ENCODE measurements around the gene LIN52. TPM values are rescaled to one million over a fixed set of nuclear protein-coding genes. Genes with fewer than 3 reads are reported as not detected.

Gene LIN52
- total RNA-seq, 1 donor: 11.2 TPM

GRCh38 chr14:74243051-74243450 is 158.3 kb downstream of the LIN52 start:
- no peak overlapping the region for H3K4me3 ChIP-seq (ENCODE audit: low read depth, low read length)
- no peak for TF ChIP-seq CTCF (IDR thresholded peaks at IDR 0.05; ENCODE audit: insufficient read depth, low read depth, low read length)
- DNase-seq (ENCODE audit: low read depth): no peak

- DNase-seq (ENCODE audit: low read depth): no peak
- H3K4me3 ChIP-seq (ENCODE audit: low read depth, low read length): no peak overlapping the region
Observed at GRCh38 chr14:74244115-74244514, 159.4 kb downstream of the LIN52 start.

GRCh38 chr14:74245292-74245691 is 160.5 kb downstream of the LIN52 start:
- TF ChIP-seq CTCF (IDR thresholded peaks at IDR 0.05; ENCODE audit: insufficient read depth, low read depth, low read length): no peak
- DNase-seq (ENCODE audit: low read depth): no peak
- H3K4me3 ChIP-seq (ENCODE audit: low read depth, low read length): no peak overlapping the region

More at GRCh38 chr14:74244115-74244514, 159.4 kb downstream of the LIN52 start:
- TF ChIP-seq CTCF (IDR thresholded peaks at IDR 0.05; ENCODE audit: insufficient read depth, low read depth, low read length): no peak

GRCh38 chr14:74246542-74246941 is 161.8 kb downstream of the LIN52 start:
- no peak for TF ChIP-seq CTCF (IDR thresholded peaks at IDR 0.05; ENCODE audit: insufficient read depth, low read depth, low read length)
- DNase-seq (ENCODE audit: low read depth): no peak
- H3K4me3 ChIP-seq (ENCODE audit: low read depth, low read length): no peak overlapping the region

- TF ChIP-seq CTCF (IDR thresholded peaks at IDR 0.05; ENCODE audit: insufficient read depth, low read depth, low read length): no peak
Observed at GRCh38 chr14:74248017-74248416, 163.3 kb downstream of the LIN52 start.

GRCh38 chr14:74249433-74250375 is 164.9 kb downstream of the LIN52 start:
- DNase-seq (ENCODE audit: low read depth): no peak
- no peak for TF ChIP-seq CTCF (IDR thresholded peaks at IDR 0.05; ENCODE audit: insufficient read depth, low read depth, low read length)

More at GRCh38 chr14:74248017-74248416, 163.3 kb downstream of the LIN52 start:
- no peak for DNase-seq (ENCODE audit: low read depth)
- H3K4me3 ChIP-seq (ENCODE audit: low read depth, low read length): no peak overlapping the region

More at GRCh38 chr14:74249433-74250375, 164.9 kb downstream of the LIN52 start:
- no peak overlapping the region for H3K4me3 ChIP-seq (ENCODE audit: low read depth, low read length)

Small RNAs within 50 kb of the gene (small RNA-seq; reads per million reads assigned to genes)
- gene AC006349.1 (not detected), gene RN7SL530P (not detected)

Other genes starting within 250 kb of the LIN52 start
- 4.8 and 5.6 TPM in 2 replicates for gene PTGR2, start 233.1 kb upstream of the LIN52 start, total RNA-seq
- gene ZNF410, start 198.1 kb upstream of the LIN52 start, total RNA-seq: 80.5 and 102 TPM in 2 replicates
- 3.2 and 5.2 TPM in 2 replicates for gene FAM161B, start 134.9 kb upstream of the LIN52 start, total RNA-seq
- gene COQ6, start 134.7 kb upstream of the LIN52 start, total RNA-seq: 16.4 and 20.3 TPM in 2 replicates
- 13.0 and 13.2 TPM in 2 replicates for gene ENTPD5, start 65.7 kb upstream of the LIN52 start, total RNA-seq
- 8.2 and 11.9 TPM in 2 replicates for gene BBOF1, start 65.6 kb upstream of the LIN52 start, total RNA-seq
- 10.6 and 16.0 TPM in 2 replicates for gene ALDH6A1, start 503 bp upstream of the LIN52 start, total RNA-seq
- gene VSX2, start 154.5 kb downstream of the LIN52 start, total RNA-seq: not detected in 2 replicates
- gene ABCD4, start 218.0 kb downstream of the LIN52 start, total RNA-seq: 25.0 and 27.7 TPM in 2 replicates

Measured in fibroblast of villous mesenchyme (primary cell).